Activated naive CD8-positive, alpha-beta T cell (primary cell): ENCODE results near the gene GNPAT.
"Not testable (repeated sequence)": the region's sequence is repeated elsewhere in the genome, so short reads cannot be mapped to it uniquely, and the experiment has no call there.

Experiments used
- H3K27ac Mint-ChIP-seq: one replicate; pipeline ENCODE4 v1.8.0; 2021; ENCODE audit warnings: mixed read lengths
- H3K27me3 Mint-ChIP-seq: one replicate; pipeline ENCODE4 v1.8.0; 2021; ENCODE audit warnings: mixed read lengths
- H3K36me3 Mint-ChIP-seq: one replicate; pipeline ENCODE4 v1.8.0; 2021; ENCODE audit warnings: mixed read lengths
- H3K4me1 Mint-ChIP-seq: one replicate; pipeline ENCODE4 v1.8.0; 2021; ENCODE audit warnings: low read depth, mixed read lengths
- H3K4me3 Mint-ChIP-seq: one replicate; pipeline ENCODE4 v1.8.0; 2021; ENCODE audit warnings: mild to moderate bottlenecking, mixed read lengths
- H3K9me3 Mint-ChIP-seq: one replicate; pipeline ENCODE4 v1.8.0; 2021; ENCODE audit warnings: low read depth, mixed read lengths

GNPAT gene

DNA sequence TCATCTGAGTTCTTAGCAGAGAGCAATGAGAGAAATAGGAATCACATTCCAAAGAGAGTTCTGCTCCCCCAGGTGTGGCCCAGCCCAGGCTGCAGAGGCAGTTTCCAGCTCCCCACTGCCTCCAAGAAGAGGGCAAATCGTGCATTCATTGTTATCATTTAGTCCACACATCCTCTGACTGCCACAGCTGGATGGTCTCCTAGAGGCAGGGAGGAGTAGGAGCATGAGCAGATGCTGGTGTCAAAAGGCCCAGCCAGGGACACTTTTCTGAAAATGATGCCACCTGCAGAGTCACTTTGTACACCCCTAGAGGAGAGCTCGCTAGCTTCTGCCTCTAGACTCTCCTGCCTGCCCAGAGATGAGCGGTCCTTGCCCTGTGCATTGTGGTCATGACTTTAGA is 33.6 kb upstream of the GNPAT start:
- H3K4me1 Mint-ChIP-seq = peaks cover 9% of the 10 kb centered on the region
- H3K36me3 Mint-ChIP-seq = no peaks in the 10 kb centered on the region
- no peak overlapping the region for H3K27ac Mint-ChIP-seq
- no peak overlapping the region for H3K4me3 Mint-ChIP-seq
- H3K9me3 Mint-ChIP-seq = no peaks in the 10 kb centered on the region
- H3K27me3 Mint-ChIP-seq = no peaks in the 10 kb centered on the region

GRCh38 chr1:231208980-231209379 is 32.0 kb upstream of the GNPAT start:
- Mint-ChIP-seq H3K27me3 (no peaks in the 10 kb centered on the region), H3K4me1 (peaks cover 9% of the 10 kb centered on the region), H3K4me3 (no peak overlapping the region), H3K9me3 (no peaks in the 10 kb centered on the region), H3K36me3 (no peaks in the 10 kb centered on the region), H3K27ac (no peak overlapping the region)

DNA sequence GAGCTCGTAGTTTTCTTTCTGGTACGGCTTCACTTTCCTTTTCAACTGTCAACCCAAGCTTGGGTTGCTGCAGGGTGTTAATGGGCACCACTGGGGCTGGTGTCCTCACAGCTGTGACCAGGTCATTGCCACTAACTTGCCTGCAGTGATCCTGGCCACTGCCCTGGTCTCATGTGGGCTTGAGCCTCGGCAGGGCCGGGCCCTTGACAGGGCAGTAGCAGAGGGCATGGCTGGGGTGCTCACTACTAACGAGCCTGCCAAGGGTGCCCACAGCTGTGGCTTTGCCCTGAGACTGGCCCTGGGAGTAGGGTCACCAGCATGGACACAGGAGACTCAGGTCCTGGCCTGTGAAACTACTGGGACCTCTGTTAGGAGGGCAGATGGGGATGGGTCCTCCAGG is 31.5 kb upstream of the GNPAT start:
- Mint-ChIP-seq H3K4me3 (no peak overlapping the region), H3K36me3 (no peaks in the 10 kb centered on the region), H3K9me3 (no peaks in the 10 kb centered on the region), H3K27me3 (no peaks in the 10 kb centered on the region), H3K4me1 (peaks cover 12% of the 10 kb centered on the region), H3K27ac (no peak overlapping the region)

- peaks cover 17% of the 10 kb centered on the region for H3K4me1 Mint-ChIP-seq
- no peak overlapping the region for H3K27ac Mint-ChIP-seq
- no peaks in the 10 kb centered on the region for H3K9me3 Mint-ChIP-seq
- H3K27me3 Mint-ChIP-seq = no peaks in the 10 kb centered on the region
- H3K4me3 Mint-ChIP-seq = no peak overlapping the region
- no peaks in the 10 kb centered on the region for H3K36me3 Mint-ChIP-seq
Observed at GRCh38 chr1:231210126-231210525, 30.9 kb upstream of the GNPAT start.

DNA sequence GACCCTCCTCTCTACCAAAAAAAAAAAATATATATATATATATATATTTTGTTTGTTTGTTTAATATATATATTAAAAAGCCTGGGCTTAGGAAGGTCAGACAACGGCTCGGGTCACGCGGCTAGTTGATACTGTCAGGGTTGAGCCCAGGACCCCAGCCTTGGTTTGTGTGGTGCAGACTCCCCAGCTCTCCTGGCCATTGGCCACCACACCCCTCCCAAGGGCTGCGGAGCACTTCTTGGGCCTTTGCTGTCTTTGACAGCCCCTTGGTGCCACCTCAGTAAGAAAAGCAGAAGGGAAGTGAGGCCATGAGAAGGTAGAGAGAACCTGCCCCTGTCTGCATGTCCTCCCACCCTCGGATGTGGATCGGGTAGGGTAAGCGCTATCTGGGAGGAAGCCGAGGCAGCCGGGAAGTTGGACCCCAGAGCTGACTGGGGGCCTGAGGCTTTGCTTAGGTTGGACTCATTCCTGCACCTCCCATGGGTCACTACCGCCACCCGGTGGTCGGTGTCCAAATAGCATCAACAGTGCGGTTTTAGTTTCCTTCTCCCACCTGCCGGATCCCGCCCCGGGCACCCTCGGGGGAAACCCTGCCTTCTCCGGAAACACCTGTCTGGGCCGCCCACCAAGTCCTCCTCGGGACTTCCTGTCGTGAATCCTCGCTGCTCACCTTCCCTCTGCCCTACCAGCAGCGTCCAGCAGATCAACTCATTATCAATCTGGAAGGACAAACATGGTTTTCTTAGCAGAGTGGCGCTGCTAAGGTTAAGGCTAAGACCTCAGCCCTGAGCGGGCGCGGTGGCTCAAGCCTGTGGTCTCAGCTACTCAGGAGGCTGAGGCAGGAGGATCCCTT is 29.8 kb upstream of the GNPAT start:
- Mint-ChIP-seq H3K27ac (no peak overlapping the region), H3K36me3 (no peaks in the 10 kb centered on the region), H3K9me3 (no peaks in the 10 kb centered on the region), H3K27me3 (no peaks in the 10 kb centered on the region), H3K4me1 (peaks cover 27% of the 10 kb centered on the region), H3K4me3 (peak overlapping the region; percentile 84)

DNA sequence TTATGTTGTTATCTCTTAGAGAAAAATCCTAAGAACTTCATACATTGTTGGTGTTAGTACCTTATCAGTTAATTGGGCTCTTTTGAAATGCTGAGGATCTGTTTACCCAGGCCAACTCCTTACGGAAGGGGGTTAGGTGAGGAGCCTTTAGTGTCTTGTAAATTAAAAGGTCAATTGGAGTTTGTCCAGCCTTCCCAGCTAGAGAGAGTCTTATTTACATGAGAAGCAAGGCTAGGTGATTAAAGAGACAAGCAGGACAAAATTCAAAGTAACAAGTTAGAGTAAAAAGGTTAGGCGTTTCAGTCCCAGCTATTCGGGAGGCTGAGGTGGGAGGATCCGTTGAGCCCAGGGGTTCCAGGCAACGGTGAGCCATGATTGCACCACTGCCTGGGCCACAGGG is 28.7 kb upstream of the GNPAT start:
- not testable (repeated sequence) for H3K4me3 Mint-ChIP-seq, H3K27ac Mint-ChIP-seq, H3K9me3 Mint-ChIP-seq, H3K36me3 Mint-ChIP-seq, H3K27me3 Mint-ChIP-seq
- peaks cover 29% of the 10 kb centered on the region for H3K4me1 Mint-ChIP-seq

DNA sequence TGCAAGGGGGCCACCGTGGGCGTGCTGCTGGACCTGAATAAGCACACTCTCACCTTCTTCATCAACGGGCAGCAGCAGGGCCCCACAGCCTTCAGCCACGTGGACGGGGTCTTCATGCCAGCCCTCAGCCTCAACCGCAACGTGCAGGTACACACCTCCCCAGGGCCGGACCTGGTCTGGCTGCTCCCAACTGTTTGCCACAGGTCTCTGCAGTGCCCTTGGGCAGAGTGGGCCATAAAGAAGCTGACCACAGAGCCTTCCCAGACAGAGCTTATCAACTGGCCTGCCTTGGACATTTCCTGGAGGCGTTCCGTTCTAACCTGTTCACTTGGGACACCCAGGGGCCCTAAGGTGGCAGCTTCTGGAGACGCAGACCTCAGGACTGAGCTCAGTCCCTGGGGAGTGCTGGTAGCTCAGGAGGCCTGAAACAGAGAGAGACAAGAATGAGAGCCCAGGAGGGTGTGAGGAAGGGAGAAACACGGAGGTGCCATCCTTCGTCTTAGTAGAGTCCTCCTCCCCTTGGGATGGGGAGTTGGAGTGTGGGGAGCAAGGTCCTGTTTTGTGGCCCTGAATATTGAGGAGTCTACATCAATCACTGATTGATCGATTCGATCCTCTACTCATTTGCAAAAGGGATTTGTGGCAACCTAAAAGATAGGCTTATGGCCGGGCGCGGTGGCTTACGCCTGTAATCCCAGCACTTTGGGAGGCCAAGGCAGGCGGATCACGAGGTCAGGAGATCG is 27.0 kb upstream of the GNPAT start:
- Mint-ChIP-seq H3K36me3 (no peaks in the 10 kb centered on the region), H3K4me3 (no peak overlapping the region), H3K27ac (no peak overlapping the region), H3K9me3 (no peaks in the 10 kb centered on the region), H3K4me1 (peaks cover 29% of the 10 kb centered on the region), H3K27me3 (no peaks in the 10 kb centered on the region)

DNA sequence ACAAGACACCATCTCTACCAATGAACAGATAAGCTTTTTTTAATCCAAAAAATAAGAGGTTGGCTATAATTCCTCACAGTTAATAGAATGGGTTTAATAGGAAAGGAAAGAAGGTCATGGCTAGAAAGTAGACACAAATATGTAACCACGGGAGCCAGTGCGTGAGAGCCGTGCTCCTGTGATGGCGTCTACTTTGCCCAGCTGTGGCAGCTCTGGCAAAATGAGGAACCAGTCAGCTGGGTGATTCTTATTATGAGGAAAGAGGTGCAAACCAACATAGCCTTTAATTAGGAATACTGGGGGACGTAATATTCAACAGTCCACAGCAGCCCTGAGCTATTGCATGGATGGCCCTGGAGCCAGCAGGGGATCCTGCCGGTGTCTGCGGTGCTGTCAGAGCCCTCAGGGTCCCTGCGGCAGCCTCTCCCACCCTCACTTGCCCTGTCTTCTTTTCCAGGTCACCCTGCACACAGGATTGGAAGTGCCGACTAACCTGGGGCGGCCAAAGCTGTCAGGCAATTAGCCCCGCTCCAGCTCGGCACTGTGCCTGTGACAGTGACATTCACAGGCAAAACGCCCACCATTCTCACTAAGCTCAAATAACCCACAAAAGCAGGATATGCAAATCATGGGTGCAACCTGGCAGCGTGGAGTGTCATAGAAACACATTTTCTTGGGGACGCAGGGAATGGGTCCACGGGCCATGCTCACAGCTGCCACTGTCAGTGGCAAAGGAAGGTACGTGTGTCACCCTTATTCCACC is 25.9 kb upstream of the GNPAT start:
- peak overlapping the region; percentile 21 for H3K4me3 Mint-ChIP-seq
- peaks cover 29% of the 10 kb centered on the region for H3K4me1 Mint-ChIP-seq
- no peaks in the 10 kb centered on the region for H3K36me3 Mint-ChIP-seq
- H3K27me3 Mint-ChIP-seq = no peaks in the 10 kb centered on the region
- no peak overlapping the region for H3K27ac Mint-ChIP-seq
- H3K9me3 Mint-ChIP-seq = no peaks in the 10 kb centered on the region

DNA sequence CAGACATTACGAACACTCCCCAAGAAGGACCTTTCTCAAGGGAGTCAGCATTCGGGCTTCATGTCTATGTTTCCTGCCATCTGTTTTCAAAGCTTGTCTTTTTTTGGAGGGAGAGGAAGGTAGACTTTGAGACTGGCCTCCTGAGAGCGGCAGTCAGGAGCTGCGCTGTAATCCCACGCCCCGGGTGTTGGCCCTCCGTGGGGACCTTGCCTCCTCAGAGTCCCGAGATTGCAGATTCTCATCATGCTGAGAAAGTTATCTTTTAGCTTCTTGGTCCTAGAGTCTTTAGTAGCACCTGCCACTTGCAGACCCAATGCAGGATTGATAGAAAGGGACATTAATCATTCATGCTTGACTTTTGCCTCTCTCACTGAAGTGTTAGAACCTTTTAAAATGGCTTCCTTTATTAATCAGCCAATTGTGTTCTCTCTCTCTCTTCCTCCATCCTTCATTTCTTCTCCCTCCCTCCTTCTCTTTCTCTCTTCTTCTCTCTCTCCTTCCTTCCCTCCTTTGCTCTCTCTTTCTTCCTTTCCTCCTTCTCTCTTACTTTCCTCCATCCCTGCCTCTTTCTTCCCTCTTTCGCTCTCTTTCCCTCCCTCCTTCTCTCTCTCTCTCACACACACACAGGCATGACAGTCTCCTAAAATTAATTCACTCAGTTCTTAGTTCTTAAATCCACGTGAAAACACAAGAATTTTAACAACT is 25.2 kb upstream of the GNPAT start:
- peak overlapping the region; percentile 35 for H3K27ac Mint-ChIP-seq
- H3K27me3 Mint-ChIP-seq = no peaks in the 10 kb centered on the region
- H3K4me1 Mint-ChIP-seq = peaks cover 29% of the 10 kb centered on the region
- H3K4me3 Mint-ChIP-seq = peak overlapping the region; percentile 21
- H3K9me3 Mint-ChIP-seq = no peaks in the 10 kb centered on the region
- H3K36me3 Mint-ChIP-seq = no peaks in the 10 kb centered on the region

DNA sequence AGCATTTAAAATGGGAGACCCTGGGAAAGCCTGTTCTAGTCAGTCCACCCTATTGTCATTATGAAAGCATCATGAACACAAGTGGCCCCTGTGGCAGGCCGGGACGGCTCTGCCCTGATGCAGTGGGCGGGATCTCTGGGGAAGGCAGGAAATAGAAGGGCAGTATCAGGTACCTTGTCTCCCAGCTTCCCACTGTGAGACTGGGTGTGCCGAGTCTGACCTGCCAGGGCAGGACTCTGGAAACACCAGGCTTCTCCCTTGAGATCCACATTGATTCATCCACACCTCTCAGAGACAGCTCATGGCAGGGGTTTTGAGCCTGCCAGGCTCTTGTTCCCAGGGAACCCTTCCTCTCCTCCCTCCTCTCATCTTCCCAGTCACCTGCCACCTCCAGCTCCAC is 24.5 kb upstream of the GNPAT start:
- Mint-ChIP-seq H3K4me3 (no peak overlapping the region), H3K9me3 (no peaks in the 10 kb centered on the region), H3K27ac (no peak overlapping the region), H3K4me1 (peaks cover 23% of the 10 kb centered on the region), H3K27me3 (no peaks in the 10 kb centered on the region), H3K36me3 (no peaks in the 10 kb centered on the region)

DNA sequence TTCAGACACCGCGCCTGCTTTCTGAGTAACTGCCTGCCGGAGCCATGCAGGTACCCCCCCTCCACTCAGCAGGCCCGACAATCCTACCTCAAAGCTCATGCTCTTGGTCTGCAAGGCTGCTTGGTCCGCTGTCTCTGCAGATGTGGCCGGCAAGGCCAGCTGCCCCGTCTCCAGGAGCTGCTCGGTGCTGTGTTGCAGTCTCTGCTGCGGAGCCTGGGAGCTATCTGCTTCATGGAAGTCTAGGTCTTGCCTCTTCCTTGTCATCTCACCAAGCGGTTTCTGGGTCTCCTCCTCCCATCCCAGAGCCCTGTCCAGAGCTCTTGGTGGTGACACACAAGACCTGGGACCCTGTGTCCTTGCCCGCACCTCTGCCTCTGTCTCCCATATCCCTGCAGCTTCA is 24.0 kb upstream of the GNPAT start:
- Mint-ChIP-seq H3K27me3 (no peaks in the 10 kb centered on the region), H3K9me3 (no peaks in the 10 kb centered on the region), H3K4me1 (peaks cover 19% of the 10 kb centered on the region), H3K4me3 (no peak overlapping the region), H3K27ac (no peak overlapping the region), H3K36me3 (no peaks in the 10 kb centered on the region)

DNA sequence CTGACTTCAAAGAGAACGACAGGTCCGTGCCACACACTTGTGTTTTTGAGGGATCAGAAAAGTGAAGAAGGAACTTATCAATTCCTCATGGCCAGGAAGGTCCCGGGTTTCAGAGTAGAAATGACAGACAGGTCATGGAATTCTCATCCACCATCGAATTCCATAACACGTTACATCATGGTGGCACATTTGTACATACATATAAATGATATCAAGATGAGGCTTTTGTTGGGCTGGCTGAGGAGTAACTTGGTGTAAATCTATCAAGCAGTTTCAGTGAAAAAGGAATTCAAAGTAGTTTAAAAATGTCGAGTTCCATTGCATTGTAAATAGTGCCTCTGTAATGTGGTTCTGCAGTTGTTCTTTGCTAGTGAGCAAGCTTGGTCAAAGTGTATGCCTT is 22.9 kb upstream of the GNPAT start:
- H3K27me3 Mint-ChIP-seq = no peaks in the 10 kb centered on the region
- no peak overlapping the region for H3K4me3 Mint-ChIP-seq
- no peak overlapping the region for H3K27ac Mint-ChIP-seq

GRCh38 chr1:231219422-231220401 is 21.3 kb upstream of the GNPAT start:
- peaks cover 16% of the 10 kb centered on the region for H3K4me1 Mint-ChIP-seq
- H3K4me3 Mint-ChIP-seq = no peak overlapping the region
- no peak overlapping the region for H3K27ac Mint-ChIP-seq
- H3K9me3 Mint-ChIP-seq = no peaks in the 10 kb centered on the region
- H3K27me3 Mint-ChIP-seq = no peaks in the 10 kb centered on the region
- H3K36me3 Mint-ChIP-seq = no peaks in the 10 kb centered on the region

More for the DNA sequence above, 22.9 kb upstream of the GNPAT start:
- no peaks in the 10 kb centered on the region for H3K36me3 Mint-ChIP-seq
- peaks cover 19% of the 10 kb centered on the region for H3K4me1 Mint-ChIP-seq
- H3K9me3 Mint-ChIP-seq = no peaks in the 10 kb centered on the region

GRCh38 chr1:231220801-231221200 is 20.2 kb upstream of the GNPAT start:
- no peak overlapping the region for H3K27ac Mint-ChIP-seq
- no peaks in the 10 kb centered on the region for H3K27me3 Mint-ChIP-seq
- no peaks in the 10 kb centered on the region for H3K9me3 Mint-ChIP-seq
- no peak overlapping the region for H3K4me3 Mint-ChIP-seq
- peaks cover 5% of the 10 kb centered on the region for H3K4me1 Mint-ChIP-seq
- no peaks in the 10 kb centered on the region for H3K36me3 Mint-ChIP-seq
